NCI-H128 (cell line): Measurements from ENCODE around the gene TRIM3.

Experiments
- DNase-seq: peaks from one replicate; lab custom pipeline; 2025; ENCODE audit not compliant: unreplicated experiment; lab: John Stamatoyannopoulos, UW

TRIM3 gene

DNA sequence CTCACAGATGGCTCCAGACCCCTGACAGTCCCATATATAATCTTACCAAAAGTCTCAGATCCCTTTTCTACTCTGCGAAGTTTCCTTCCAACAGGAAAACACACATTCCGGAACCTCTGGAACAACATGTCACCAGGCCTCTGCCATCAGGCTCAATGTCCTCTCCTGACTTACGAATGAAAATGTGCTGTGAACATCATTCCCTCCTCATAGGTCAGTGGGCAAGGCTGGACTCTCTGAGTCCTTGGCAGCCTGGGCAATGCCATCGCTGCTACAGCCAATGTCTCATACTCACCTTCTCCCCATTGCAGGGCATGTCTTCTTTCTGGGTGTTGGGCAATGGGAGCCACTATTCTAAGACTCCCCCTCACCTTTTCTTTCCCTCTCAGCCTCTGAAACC lies 31.3 kb downstream of the TRIM3 start:
- DNase-seq = no peak

GRCh38 chr11:6440906-6441358 lies 32.8 kb downstream of the TRIM3 start, which contains the start of gene HPX:
TSS of gene HPX (minus strand) at chr11:6440987. CDS start at chr11:6440963, 24 bp downstream.
- DNase-seq = no peak

- DNase-seq = peak; percentile 36
Measured at GRCh38 chr11:6438979-6439571, 34.7 kb downstream of the TRIM3 start.

DNA sequence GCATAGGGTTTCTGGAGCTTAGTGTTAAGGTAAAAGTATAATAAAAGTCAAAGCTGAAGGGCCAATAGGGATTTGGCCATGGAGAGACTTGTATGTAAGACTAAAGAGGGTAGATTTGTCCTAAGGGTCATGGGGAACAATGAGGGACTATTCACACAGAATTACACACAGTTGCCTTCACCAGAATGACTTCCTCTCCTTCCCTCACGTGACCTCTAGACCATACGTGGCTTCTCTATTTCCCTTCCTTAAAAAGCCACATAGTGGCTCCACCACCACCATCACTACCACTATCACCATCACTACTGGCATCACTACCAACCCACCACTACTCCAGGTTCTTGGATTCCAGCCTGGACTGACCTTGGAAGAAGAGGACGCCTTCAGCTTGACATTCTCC lies 35.7 kb downstream of the TRIM3 start:
- DNase-seq = no peak

DNA sequence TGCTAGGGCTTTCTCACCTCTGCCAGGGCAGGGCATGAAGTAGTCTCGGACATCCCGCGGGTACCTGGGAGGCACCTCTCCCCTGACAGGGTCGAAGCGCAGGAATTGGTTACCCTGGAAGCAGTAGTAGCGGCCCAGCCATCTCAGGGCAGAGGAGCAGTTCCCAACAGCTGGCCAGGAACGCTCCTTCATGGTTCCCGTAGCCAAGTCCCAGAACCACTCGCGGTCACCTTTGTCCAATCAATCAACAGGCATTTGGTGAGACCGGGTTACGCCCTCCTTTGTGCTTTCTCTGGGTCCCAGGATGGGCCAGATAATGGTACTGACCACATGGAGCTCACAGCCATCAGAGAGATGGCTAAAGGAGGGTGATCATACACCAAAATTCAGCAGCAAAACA lies 36.3 kb downstream of the TRIM3 start:
- no peak for DNase-seq

DNA sequence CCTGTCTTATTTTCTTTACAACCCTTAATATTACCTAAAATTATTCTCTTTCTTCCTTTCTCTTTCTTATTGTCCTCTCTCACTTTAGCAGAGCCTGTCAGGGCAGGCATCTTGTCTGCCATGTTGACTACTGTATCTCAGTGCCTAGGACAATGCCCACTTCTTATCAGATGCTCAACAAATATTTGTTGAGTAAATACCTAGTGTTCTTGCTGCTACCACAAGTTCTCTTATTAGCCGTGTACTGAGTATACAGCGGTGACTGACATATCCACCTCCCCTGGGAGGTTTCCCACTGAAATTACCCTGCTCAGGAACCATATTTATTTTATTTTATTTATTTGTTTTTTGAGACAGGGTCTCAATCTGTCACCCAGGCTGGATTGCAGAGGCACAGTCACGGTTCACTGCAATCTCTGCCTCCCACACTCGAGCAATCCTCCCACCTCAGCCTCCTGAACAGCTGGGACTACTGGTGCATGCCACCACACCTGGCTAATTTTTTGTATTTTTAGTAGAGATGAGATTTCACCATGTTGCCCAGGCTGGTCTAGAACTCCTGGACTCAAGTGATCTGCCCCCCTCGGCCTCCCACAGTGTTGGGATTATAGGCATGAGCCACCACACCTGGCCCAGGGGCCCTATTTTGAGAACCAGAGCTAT lies 39.6 kb downstream of the TRIM3 start:
- no peak for DNase-seq

GRCh38 chr11:6431861-6432260 lies 41.9 kb downstream of the TRIM3 start:
- DNase-seq = no peak

- no peak for DNase-seq
Measured at GRCh38 chr11:6427516-6427915, 46.2 kb downstream of the TRIM3 start.

DNA sequence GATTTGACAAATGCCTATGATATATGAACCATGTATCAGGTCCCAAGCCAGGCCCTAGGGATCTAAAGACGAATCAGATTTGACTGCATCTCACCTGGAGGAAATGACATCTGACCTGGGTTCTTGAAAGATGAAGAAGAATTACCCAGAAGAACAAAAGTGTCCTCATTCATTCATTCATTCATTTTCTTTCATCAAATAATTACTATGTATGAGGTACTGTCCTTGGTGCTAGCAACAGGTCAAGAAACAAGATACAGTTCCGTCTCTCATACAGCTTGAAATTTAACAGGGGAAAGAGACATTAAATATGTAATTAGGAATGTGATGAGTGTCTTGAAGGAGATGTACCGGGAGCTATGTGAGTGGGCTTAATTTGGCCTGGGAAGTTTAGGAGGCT lies 53.1 kb downstream of the TRIM3 start:
- DNase-seq = no peak

DNA sequence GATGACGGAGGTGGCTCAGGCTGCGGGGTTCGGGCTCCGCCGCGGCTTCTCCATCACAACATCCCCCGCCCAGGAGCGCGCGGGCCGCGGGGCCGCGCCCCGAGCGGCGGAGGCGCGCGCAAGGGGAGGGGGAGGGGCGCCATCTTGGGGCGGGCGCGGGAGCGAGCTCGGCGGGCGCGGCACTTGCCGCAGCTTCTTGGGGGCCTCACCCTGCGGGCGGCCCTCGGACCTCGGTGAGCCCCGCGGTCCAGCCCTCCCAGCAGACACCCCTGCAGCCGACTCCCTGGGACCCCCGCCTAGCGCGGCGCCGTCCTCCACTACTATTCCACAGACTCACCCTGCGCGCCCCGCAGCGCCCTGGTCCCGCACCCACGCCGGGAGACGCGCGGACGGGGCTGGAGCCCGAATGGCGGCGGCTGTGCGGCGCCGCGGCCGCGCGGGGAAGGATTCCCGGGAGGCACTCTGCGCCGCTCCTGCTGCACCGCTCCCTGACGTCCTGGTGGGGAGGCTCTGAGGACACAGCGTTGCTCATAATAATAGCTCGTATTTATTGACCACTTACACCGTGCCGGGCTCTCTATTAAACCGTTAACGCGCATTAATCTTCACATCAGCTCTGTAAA lies 54.6 kb downstream of the TRIM3 start, which contains the start of gene APBB1:
Gene APBB1, minus strand, starts transcription at position 86 of the 623 bp plus-strand sequence. CDS start 7,747 bp downstream, outside the sequence.
- no peak for DNase-seq

GRCh38 chr11:6418557-6419008 lies 55.2 kb downstream of the TRIM3 start:
- no peak for DNase-seq

- DNase-seq = no peak
Measured at GRCh38 chr11:6417907-6418556, 55.7 kb downstream of the TRIM3 start.

DNA sequence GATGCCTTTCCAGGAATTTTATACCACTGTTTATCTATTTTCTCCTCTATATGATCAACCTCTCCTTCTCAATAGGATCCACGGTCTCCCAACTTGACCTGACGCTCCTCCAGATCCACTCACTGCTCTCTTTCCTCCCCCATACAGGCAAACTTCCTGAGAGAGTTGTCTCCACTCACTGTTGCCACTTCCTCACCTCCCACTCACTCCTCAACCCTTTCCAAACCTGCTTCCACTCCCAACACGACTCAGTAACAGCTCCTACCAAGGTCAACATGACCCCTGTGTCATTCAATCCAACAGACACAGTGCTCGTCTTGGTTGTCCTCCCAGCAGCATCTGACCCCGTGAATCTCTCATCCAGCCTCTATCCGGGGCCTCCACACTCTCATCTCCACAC lies 57.9 kb downstream of the TRIM3 start:
- no peak for DNase-seq

DNA sequence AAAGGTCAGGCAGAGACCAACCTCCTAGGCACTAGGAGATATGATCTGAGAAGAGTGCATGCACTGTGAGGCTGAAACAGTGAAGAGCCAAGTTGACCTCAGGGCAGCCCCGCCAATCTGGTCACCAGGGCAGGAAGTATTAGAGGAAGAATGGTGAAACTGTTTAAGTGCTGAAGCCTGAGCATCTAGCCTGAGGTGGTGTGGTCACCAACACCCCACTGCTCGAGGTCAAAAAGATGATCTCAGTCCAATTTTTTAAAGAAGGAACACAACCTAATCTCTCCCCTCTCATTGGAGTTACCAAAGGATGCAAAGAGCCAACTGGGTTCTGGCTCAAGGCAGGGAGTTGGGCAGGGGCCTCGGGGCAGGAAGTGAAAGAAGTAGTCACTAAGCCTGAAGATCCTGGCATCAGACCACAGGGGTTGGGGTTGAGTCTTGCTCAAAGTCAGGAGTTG lies 58.8 kb downstream of the TRIM3 start:
- no peak for DNase-seq

- no peak for DNase-seq
Measured at GRCh38 chr11:6413791-6414201, 59.9 kb downstream of the TRIM3 start.

- DNase-seq = no peak
Measured at GRCh38 chr11:6411594-6412031, 62.1 kb downstream of the TRIM3 start.

DNA sequence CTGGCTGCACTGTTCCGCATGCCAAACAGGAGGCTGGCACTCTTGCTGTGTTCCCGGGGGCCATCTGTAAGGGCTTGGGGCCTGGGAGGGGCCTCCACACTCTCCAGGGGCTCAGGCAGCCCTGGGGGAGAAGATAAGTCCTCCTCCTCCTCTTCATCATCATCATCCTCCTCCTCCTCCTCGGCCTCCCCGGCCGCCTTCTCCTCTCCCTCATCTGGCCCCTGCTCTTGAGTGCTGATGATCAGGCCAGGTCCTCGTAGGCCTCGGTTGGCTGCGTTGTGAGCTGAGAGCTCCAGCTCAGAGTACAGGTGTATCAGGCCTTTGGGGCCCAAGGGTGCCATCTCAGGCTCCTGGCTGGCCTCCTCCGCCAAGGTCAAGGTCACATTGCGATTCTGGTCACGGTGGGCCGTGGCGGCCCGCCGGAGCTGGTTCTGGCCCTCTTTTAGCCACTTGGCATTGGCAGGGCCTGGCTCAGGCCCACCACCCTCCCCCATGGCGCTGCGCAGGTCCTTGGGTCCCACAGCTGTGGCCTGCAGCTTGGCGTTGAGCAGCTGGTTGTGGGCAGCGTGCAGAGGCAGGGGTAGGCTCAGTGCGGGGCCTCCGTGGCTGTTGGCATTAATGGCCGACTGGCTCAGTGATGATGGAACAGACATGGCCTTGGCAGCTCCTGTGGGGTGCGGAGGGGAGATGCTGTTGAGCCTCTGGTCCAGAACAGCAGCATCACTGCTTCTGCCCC lies 62.9 kb downstream of the TRIM3 start:
- no peak for DNase-seq

DNA sequence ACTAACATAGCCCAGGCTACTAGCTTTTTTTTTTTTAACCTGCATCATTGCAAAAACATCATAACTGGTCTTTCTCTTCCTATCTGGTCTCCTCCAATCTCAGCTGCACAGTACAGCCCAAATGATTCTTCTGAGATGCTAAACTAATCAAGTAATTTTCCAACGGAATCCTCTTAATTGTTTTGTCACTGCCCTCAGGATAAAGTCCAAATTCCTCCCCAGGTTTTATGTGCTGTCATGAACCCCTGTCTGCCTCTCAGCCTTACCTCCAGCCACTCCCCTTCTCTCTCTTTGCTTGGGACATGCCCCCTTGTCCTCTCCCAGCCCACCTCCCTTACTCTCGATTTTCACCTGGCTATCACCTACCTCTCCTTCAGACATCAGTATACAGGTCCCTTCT lies 67.4 kb downstream of the TRIM3 start:
- DNase-seq = no peak

DNA sequence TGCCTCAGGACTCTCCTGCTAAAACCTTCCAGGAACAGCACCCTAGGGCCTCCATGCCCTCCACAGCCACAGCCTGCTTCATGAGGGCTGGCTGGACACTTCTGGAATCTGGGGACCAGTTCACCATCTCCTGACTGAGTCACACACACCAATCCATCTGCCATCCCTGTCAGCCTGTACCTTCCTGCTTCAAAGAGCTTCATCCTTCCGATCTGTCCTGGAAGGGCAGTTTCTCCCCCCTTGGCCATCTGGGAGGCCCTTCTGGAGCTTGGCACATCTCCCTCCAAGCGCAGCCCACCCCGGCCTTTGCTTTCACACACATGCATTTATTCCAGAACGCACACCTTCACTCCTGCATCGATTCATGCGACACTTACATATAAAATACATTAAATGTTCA lies 67.9 kb downstream of the TRIM3 start:
- no peak for DNase-seq

DNA sequence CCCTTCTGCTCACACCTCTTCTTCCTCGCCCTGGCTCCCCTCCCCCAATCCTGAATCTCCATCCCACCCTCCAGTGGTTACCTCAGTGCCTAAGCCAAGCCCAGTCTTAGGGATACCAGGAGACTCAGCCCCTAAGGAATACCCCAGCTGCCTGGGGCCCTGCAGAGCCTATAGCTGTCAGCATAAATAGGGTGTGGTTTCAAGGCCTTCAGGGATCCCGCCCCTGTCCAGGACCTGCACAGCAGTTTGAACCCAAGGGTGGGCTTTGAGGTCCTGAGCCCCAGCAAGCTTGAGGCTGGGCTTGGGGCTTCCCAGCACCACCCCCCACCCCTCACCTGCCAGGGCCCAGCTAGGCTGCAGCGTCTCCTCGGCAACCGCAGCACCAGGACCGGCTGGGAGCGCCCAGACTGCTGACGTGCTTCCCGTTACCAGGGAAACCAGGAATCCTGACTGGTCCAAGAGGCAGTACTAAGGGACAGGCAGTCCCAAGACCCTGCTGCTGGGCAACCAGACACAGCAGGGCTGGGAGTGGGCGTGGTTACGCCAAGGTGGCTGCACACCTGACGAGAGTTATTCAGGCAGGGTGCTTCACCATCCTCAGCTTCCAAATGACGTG lies 68.6 kb downstream of the TRIM3 start:
- DNase-seq = no peak
